ENCODE data around the gene BLZF1. TPM values are rescaled to one million over a fixed set of nuclear protein-coding genes. Genes with fewer than 3 reads are reported as not detected.
"Not testable (repeated sequence)": the region's sequence is repeated elsewhere in the genome, so short reads cannot be mapped to it uniquely, and the experiment has no call there.

BLZF1 gene
- total and polyA plus RNA-seq, 2 donors (not counting 1 experiment from before 2014, with no cell fraction given): 5.9 to 21.3 TPM

DNA sequence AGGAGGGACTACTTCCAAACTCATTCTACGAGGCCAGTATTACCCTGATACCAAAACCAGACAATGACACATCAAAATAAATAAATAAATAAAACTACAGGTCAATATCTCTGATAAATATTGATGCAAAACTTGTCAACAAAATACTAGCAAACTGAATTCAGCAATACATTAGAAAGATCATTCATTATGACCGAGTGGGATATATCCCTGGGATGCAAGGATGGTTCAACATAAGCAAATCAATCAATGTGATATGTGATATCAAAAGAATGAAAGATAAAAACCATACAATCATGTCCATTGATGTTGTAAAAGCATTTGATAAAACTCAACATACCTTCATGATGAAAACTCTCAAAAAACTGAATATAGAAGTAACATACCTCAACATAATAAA is 37.1 kb upstream of the BLZF1 start:
- Histone ChIP-seq H3K4me2 (replicated peaks; ENCODE audit: low read depth, low read length, poor library complexity, severe bottlenecking) (no peak overlapping the region), H3K27me3 (replicated peaks in 1 of 4; ENCODE audit: control extremely low read depth in 1 of 4, control insufficient read depth in 3 of 4, insufficient read depth in 4 of 4, low read length in 3 of 4) (no peaks in the 10 kb centered on the region), H3K4me3 (ENCODE audit: control extremely low read depth in 1 of 5, extremely low read depth in 1 of 5, insufficient read depth in 1 of 5, low read depth in 2 of 5, low read length in 4 of 5) (no peak overlapping the region), H3K9ac (ENCODE audit: low read length) (no peak overlapping the region), H2AFZ (ENCODE audit: insufficient read depth, low read depth, low read length, poor library complexity, severe bottlenecking) (no peak overlapping the region), H4K20me1 (ENCODE audit: control insufficient read depth, insufficient read depth, low read length, poor library complexity, severe bottlenecking) (no peaks in the 10 kb centered on the region), H3K27ac (ENCODE audit: low read length in 2 of 2) (no peak overlapping the region), H3K36me3 (replicated peaks in 1 of 2; ENCODE audit: control extremely low read depth in 1 of 2, control insufficient read depth in 1 of 2, extremely low read depth in 1 of 2, insufficient read depth in 2 of 2, low read length in 1 of 2) (no peaks in the 10 kb centered on the region), H3K79me2 (ENCODE audit: control insufficient read depth, insufficient read depth, low read length) (no peaks in the 10 kb centered on the region), H3K9me3 (ENCODE audit: control extremely low read depth in 1 of 3, control insufficient read depth in 2 of 3, insufficient read depth in 1 of 3, low read length in 2 of 3) (peaks cover 3 to 7% (median 5%) of the 10 kb centered on the region in 3 donors), H3K4me1 (ENCODE audit: control insufficient read depth in 2 of 2, insufficient read depth in 2 of 2, low read length in 2 of 2) (peaks cover 3 to 11% of the 10 kb centered on the region in 2 donors)
- H3K4me1 Mint-ChIP-seq: peaks cover 15% of the 10 kb centered on the region
- no peak overlapping the region for H3K27ac Mint-ChIP-seq
- no peak overlapping the region for H3K4me3 Mint-ChIP-seq
- peaks cover 18% of the 10 kb centered on the region for H3K9me3 Mint-ChIP-seq (ENCODE audit: insufficient read depth)
- DNase-seq (no peak), ATAC-seq (ENCODE audit: low read depth) (no peak)
- intact Hi-C loops (cut with micrococcal nuclease): no loop called here
- TF ChIP-seq EZH2 (IDR thresholded peaks at IDR 0.05; ENCODE audit: borderline replicate concordance, insufficient read depth, low read depth, low read length, poor library complexity, severe bottlenecking): no peak
- TF ChIP-seq, protein P1, sequence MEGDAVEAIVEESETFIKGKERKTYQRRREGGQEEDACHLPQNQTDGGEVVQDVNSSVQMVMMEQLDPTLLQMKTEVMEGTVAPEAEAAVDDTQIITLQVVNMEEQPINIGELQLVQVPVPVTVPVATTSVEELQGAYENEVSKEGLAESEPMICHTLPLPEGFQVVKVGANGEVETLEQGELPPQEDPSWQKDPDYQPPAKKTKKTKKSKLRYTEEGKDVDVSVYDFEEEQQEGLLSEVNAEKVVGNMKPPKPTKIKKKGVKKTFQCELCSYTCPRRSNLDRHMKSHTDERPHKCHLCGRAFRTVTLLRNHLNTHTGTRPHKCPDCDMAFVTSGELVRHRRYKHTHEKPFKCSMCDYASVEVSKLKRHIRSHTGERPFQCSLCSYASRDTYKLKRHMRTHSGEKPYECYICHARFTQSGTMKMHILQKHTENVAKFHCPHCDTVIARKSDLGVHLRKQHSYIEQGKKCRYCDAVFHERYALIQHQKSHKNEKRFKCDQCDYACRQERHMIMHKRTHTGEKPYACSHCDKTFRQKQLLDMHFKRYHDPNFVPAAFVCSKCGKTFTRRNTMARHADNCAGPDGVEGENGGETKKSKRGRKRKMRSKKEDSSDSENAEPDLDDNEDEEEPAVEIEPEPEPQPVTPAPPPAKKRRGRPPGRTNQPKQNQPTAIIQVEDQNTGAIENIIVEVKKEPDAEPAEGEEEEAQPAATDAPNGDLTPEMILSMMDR (IDR thresholded peaks at IDR 0.05): no peak
- no peaks in the 10 kb centered on the region for H3K27me3 Mint-ChIP-seq
- CTCF ChIA-PET: interaction anchor here (1.6 kb wide), 1 partner anchor 18 kb away, joined by 4 read pairs; no protein-coding TSS in a partner anchor
- no CpG with 5 or more reads among the region's 2 CpGs for WGBS (ENCODE audit: insufficient coverage)
- POLR2A ChIA-PET: no interaction called here

GRCh38 chr1:169334727-169335126 is 33.3 kb upstream of the BLZF1 start:
- peaks cover 0 to 11% (median under 1%) of the 10 kb centered on the region in 3 donors for H3K9me3 ChIP-seq (ENCODE audit: control extremely low read depth in 1 of 3, control insufficient read depth in 2 of 3, insufficient read depth in 1 of 3, low read length in 2 of 3)
- H3K4me3 ChIP-seq (ENCODE audit: control extremely low read depth in 1 of 5, extremely low read depth in 1 of 5, insufficient read depth in 1 of 5, low read depth in 2 of 5, low read length in 4 of 5); H4K20me1 ChIP-seq (ENCODE audit: control insufficient read depth, insufficient read depth, low read length, poor library complexity, severe bottlenecking); H3K79me2 ChIP-seq (ENCODE audit: control insufficient read depth, insufficient read depth, low read length); H3K4me2 ChIP-seq (replicated peaks; ENCODE audit: low read depth, low read length, poor library complexity, severe bottlenecking); H3K27me3 Mint-ChIP-seq; H3K27ac Mint-ChIP-seq; intact Hi-C loops (cut with micrococcal nuclease); POLR2A ChIA-PET; H3K4me3 Mint-ChIP-seq; H3K27ac ChIP-seq (ENCODE audit: low read length in 2 of 2); H3K36me3 ChIP-seq (replicated peaks in 1 of 2; ENCODE audit: control extremely low read depth in 1 of 2, control insufficient read depth in 1 of 2, extremely low read depth in 1 of 2, insufficient read depth in 2 of 2, low read length in 1 of 2); DNase-seq; H3K27me3 ChIP-seq (replicated peaks in 1 of 4; ENCODE audit: control extremely low read depth in 1 of 4, control insufficient read depth in 3 of 4, insufficient read depth in 4 of 4, low read length in 3 of 4); H2AFZ ChIP-seq (ENCODE audit: insufficient read depth, low read depth, low read length, poor library complexity, severe bottlenecking); ATAC-seq (ENCODE audit: low read depth); H3K4me1 ChIP-seq (ENCODE audit: control insufficient read depth in 2 of 2, insufficient read depth in 2 of 2, low read length in 2 of 2); CTCF ChIA-PET; H3K4me1 Mint-ChIP-seq; H3K9ac ChIP-seq (ENCODE audit: low read length): not testable (repeated sequence)
- no CpG with 5 or more reads among the region's 3 CpGs for WGBS (ENCODE audit: insufficient coverage)
- peaks cover 15% of the 10 kb centered on the region for H3K9me3 Mint-ChIP-seq (ENCODE audit: insufficient read depth)

DNA sequence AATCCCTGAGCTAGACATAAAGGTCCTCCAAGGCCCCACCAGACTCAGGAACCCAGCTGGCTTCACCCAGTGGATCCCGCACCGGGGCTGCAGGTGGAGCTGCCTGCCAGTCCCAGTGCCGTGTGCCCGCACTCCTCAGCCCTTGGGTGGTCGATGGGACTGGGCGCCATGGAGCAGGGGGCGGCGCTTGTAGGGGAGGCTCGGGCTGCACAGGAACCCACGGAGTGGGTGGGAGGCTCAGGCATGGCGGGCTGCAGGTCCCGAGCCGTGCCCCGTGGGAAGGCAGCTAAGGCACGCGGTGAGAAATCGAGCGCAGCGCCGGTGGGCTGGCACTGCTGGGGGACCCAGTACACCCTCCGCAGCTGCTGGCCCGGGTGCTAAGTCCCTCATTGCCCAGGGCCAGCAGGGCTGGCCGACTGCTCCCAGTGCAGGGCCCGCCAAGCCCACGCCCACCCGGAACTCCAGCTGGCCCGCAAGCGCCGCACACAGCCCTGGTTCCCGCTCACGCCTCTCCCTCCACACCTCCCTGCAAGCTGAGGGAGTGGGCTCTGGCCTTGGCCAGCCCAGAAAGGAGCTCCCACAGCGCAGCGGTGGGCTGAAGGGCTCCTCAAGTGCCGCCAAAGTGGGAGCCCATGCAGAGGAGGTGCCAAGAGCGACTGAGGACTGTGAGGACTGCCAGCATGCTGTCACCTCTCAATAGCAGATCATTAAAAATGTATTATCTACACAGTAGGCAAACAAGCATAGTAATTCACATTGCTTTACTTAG is 30.9 kb upstream of the BLZF1 start:
- H3K36me3 ChIP-seq (replicated peaks in 1 of 2; ENCODE audit: control extremely low read depth in 1 of 2, control insufficient read depth in 1 of 2, extremely low read depth in 1 of 2, insufficient read depth in 2 of 2, low read length in 1 of 2); H3K27me3 ChIP-seq (replicated peaks in 1 of 4; ENCODE audit: control extremely low read depth in 1 of 4, control insufficient read depth in 3 of 4, insufficient read depth in 4 of 4, low read length in 3 of 4); H3K79me2 ChIP-seq (ENCODE audit: control insufficient read depth, insufficient read depth, low read length); H3K27me3 Mint-ChIP-seq; H3K4me2 ChIP-seq (replicated peaks; ENCODE audit: low read depth, low read length, poor library complexity, severe bottlenecking); H2AFZ ChIP-seq (ENCODE audit: insufficient read depth, low read depth, low read length, poor library complexity, severe bottlenecking); POLR2A ChIA-PET; H3K4me1 ChIP-seq (ENCODE audit: control insufficient read depth in 2 of 2, insufficient read depth in 2 of 2, low read length in 2 of 2); H3K9me3 Mint-ChIP-seq (ENCODE audit: insufficient read depth); H3K4me3 ChIP-seq (ENCODE audit: control extremely low read depth in 1 of 5, extremely low read depth in 1 of 5, insufficient read depth in 1 of 5, low read depth in 2 of 5, low read length in 4 of 5); H3K27ac ChIP-seq (ENCODE audit: low read length in 2 of 2); H4K20me1 ChIP-seq (ENCODE audit: control insufficient read depth, insufficient read depth, low read length, poor library complexity, severe bottlenecking); H3K9ac ChIP-seq (ENCODE audit: low read length); ATAC-seq (ENCODE audit: low read depth); DNase-seq; CTCF ChIA-PET; intact Hi-C loops (cut with micrococcal nuclease); H3K4me3 Mint-ChIP-seq; H3K27ac Mint-ChIP-seq: not testable (repeated sequence)
- peaks cover 0 to 15% (median 0%) of the 10 kb centered on the region in 3 donors for H3K9me3 ChIP-seq (ENCODE audit: control extremely low read depth in 1 of 3, control insufficient read depth in 2 of 3, insufficient read depth in 1 of 3, low read length in 2 of 3)
- peaks cover 20% of the 10 kb centered on the region for H3K4me1 Mint-ChIP-seq
- WGBS (ENCODE audit: insufficient coverage): over 99% methylated on average over 28 of the region's 35 CpGs
